B cell (primary cell): ENCODE data around the gene AP2S1. TPM values are rescaled to one million over a fixed set of nuclear protein-coding genes. Genes with fewer than 3 reads are reported as not detected.

Source experiments
- ATAC-seq: fragments of 200-7000 bp; cut with Tn5 transposase; one replicate; pipeline ENCODE4 v1.10.0; 2021; ENCODE audit warnings: low read depth, mild to moderate bottlenecking, moderate number of reproducible peaks, moderate library complexity
- CTCF ChIA-PET: fragments of 350-600 bp; sonication (Branson Sonifier 250); formaldehyde crosslinking; loops from one replicate; lab custom pipeline; 2021; ENCODE audit warnings: antibody characterized with exemption, inconsistent platforms; lab: Charles Lee
- POLR2A ChIA-PET: fragments of 350-600 bp; sonication (Branson Sonifier 250); formaldehyde crosslinking; loops from one replicate; lab custom pipeline; 2021; ENCODE audit warnings: antibody characterized with exemption; lab: Charles Lee
- DNase-seq: peaks from one replicate; pipeline ENCODE4 v3.0.0; 2013
- H2AFZ ChIP-seq: 2 replicates; pipeline ENCODE4 v1.6.1; 2012; ENCODE audit warnings: mild to moderate bottlenecking, low read depth, low read length; ENCODE audit not compliant: insufficient read depth, poor library complexity, severe bottlenecking
- H3K27ac ChIP-seq, 2 donors: 1 replicate in 1 of 2; 2 replicates in 1 of 2; pipeline ENCODE4 v1.5.1; 2012 to 2013; ENCODE audit warnings: low read length in 2 of 2, mild to moderate bottlenecking in 2 of 2, moderate library complexity in 1 of 2
- H3K27me3 ChIP-seq, 4 experiments: fragments of 200-600 bp in 1 of 4; sonication (generic) in 1 of 4; replicated peaks in 1 of 4; 1 replicate in 2 of 4; 2 replicates in 2 of 4; pipeline versions ENCODE4 v1.6.1 to v1.7.0; 2013 to 2016; ENCODE audit warnings: low read length in 3 of 4, mild to moderate bottlenecking in 2 of 4, mixed read lengths in 1 of 4, moderate library complexity in 1 of 4; ENCODE audit not compliant: insufficient read depth in 4 of 4, control insufficient read depth in 3 of 4; ENCODE audit errors: control extremely low read depth in 1 of 4
- H3K36me3 ChIP-seq, 2 experiments: replicated peaks in 1 of 2; 1 replicate in 1 of 2; 2 replicates in 1 of 2; pipeline versions ENCODE4 v1.6.1 to v1.7.1; 2013; ENCODE audit warnings: low read length in 1 of 2; ENCODE audit not compliant: insufficient read depth in 2 of 2, control insufficient read depth in 1 of 2; ENCODE audit errors: control extremely low read depth in 1 of 2, extremely low read depth in 1 of 2
- H3K4me1 ChIP-seq, 2 donors: fragments of 200-600 bp in 1 of 2; sonication (generic) in 1 of 2; 1 replicate in 1 of 2; 2 replicates in 1 of 2; pipeline versions ENCODE4 v1.5.1 to v1.6.1; 2013 to 2017; ENCODE audit warnings: low read length in 2 of 2; ENCODE audit not compliant: control insufficient read depth in 2 of 2, insufficient read depth in 2 of 2
- H3K4me2 ChIP-seq: replicated peaks from 2 replicates; pipeline ENCODE3; 2012; ENCODE audit warnings: mild to moderate bottlenecking, low read depth, low read length; ENCODE audit not compliant: poor library complexity, severe bottlenecking
- H3K4me3 ChIP-seq, 5 experiments: fragments of 200-600 bp in 1 of 5; sonication (generic) in 1 of 5; 1 replicate in 3 of 5; 2 replicates in 2 of 5; pipeline versions ENCODE4 v1.5.1 to v1.7.0; 2011 to 2016; ENCODE audit warnings: low read length in 4 of 5, mild to moderate bottlenecking in 4 of 5, low read depth in 2 of 5, control low read depth in 1 of 5, moderate library complexity in 1 of 5; ENCODE audit not compliant: insufficient read depth in 1 of 5; ENCODE audit errors: control extremely low read depth in 1 of 5, extremely low read depth in 1 of 5
- H3K79me2 ChIP-seq: fragments of 200-600 bp; sonication (generic); one replicate; pipeline ENCODE4 v1.6.0; 2016; ENCODE audit warnings: low read length; ENCODE audit not compliant: control insufficient read depth, insufficient read depth
- H3K9ac ChIP-seq: fragments of 200-600 bp; sonication (generic); 2 replicates; pipeline ENCODE4 v1.6.1; 2017; ENCODE audit warnings: mild to moderate bottlenecking, low read length, moderate library complexity
- H3K9me3 ChIP-seq, 3 donors: one replicate each; pipeline versions ENCODE4 v1.6.1 to v1.7.1; 2013; ENCODE audit warnings: low read length in 2 of 3; ENCODE audit not compliant: control insufficient read depth in 2 of 3, insufficient read depth in 1 of 3; ENCODE audit errors: control extremely low read depth in 1 of 3
- H4K20me1 ChIP-seq: 2 replicates; pipeline ENCODE4 v1.6.0; 2012; ENCODE audit warnings: mild to moderate bottlenecking, low read length; ENCODE audit not compliant: insufficient read depth, control insufficient read depth, poor library complexity, severe bottlenecking
- H3K27ac Mint-ChIP-seq: one replicate; pipeline ENCODE4 v1.8.0; 2021; ENCODE audit warnings: mixed read lengths
- H3K27me3 Mint-ChIP-seq: one replicate; pipeline ENCODE4 v1.8.0; 2021; ENCODE audit warnings: mixed read lengths
- H3K4me1 Mint-ChIP-seq: one replicate; pipeline ENCODE4 v1.8.0; 2021; ENCODE audit warnings: mixed read lengths
- H3K4me3 Mint-ChIP-seq: one replicate; pipeline ENCODE4 v1.8.0; 2021; ENCODE audit warnings: mixed read lengths
- H3K9me3 Mint-ChIP-seq: one replicate; pipeline ENCODE4 v1.8.0; 2022; ENCODE audit warnings: mixed read lengths; ENCODE audit not compliant: insufficient read depth
- CTCF ChIP-seq: fragments of 200-600 bp; IDR thresholded peaks from one replicate; pipeline ENCODE4 v1.8.0; 2022; ENCODE audit warnings: antibody characterized with exemption, mild to moderate bottlenecking
- EZH2 ChIP-seq: IDR thresholded peaks from 2 replicates; pipeline ENCODE4 v1.6.1; 2012; ENCODE audit warnings: borderline replicate concordance, low read depth, mild to moderate bottlenecking, moderate library complexity, low read length; ENCODE audit not compliant: insufficient read depth, poor library complexity, severe bottlenecking
- WGBS: methylation state at CpG from one replicate; pipeline ENCODE4 v1.1.5; 2013; ENCODE audit warnings: missing lambda C conversion rate; ENCODE audit not compliant: insufficient coverage; 5-methylcytosine and 5-hydroxymethylcytosine counted together
- intact Hi-C: fragments of 100-400 bp; cut with micrococcal nuclease; formaldehyde crosslinking; loops from one replicate; pipeline ENCODE4 v1.10.0; 2022
- polyA plus RNA-seq: library from polyadenylated mRNA; depleted of rRNA; stranded (reverse); fragments of >200 nt; gene quantifications from 2 replicates; pipeline ENCODE4 v1.2.3, GENCODE V29; 2012
- total RNA-seq, 2 donors: library from RNA; stranded (reverse); fragments of 120-200 nt in 1 of 2; gene quantifications; 1 replicate in 1 of 2; 2 replicates in 1 of 2; pipeline versions ENCODE4 v1.2.3 to v1.2.4, GENCODE V29; 2013 to 2022

Gene AP2S1
- total and polyA plus RNA-seq, 2 donors (not counting 1 experiment from before 2014, with no cell fraction given) = 47.2 to 51.3 TPM

GRCh38 chr19:46848389-46848788 is 2.3 kb downstream of the AP2S1 start:
- no peak for DNase-seq
- Histone ChIP-seq H2AFZ (no peak overlapping the region), H3K79me2 (peaks cover 43% of the 10 kb centered on the region), H3K9ac (no peak overlapping the region), H4K20me1 (peaks cover 10% of the 10 kb centered on the region), H3K4me3 (no peak overlapping the region), H3K9me3 (no peaks in the 10 kb centered on the region), H3K36me3 (peaks cover 0 to 10% of the 10 kb centered on the region in 2 experiments), H3K4me1 (peaks cover 17 to 23% of the 10 kb centered on the region in 2 donors), H3K27me3 (no peaks in the 10 kb centered on the region), H3K4me2 (no peak overlapping the region), H3K27ac (no peak overlapping the region)
- H3K27me3 Mint-ChIP-seq = no peaks in the 10 kb centered on the region
- CTCF ChIA-PET = interaction anchor here (2.5 kb wide), 1 partner anchor 95 kb away, joined by 9 read pairs; no protein-coding TSS in a partner anchor
- H3K9me3 Mint-ChIP-seq = no peaks in the 10 kb centered on the region
- intact Hi-C loops = no loop called here
- no peak for TF ChIP-seq EZH2
- POLR2A ChIA-PET = no interaction called here
- peaks cover 31% of the 10 kb centered on the region for H3K4me1 Mint-ChIP-seq
- no CpG with 5 or more reads among the region's 2 CpGs for WGBS
- no peak overlapping the region for H3K27ac Mint-ChIP-seq
- ATAC-seq = no peak
- H3K4me3 Mint-ChIP-seq = peak overlapping the region; percentile 10

- intact Hi-C loops = no loop called here
- Histone ChIP-seq H3K79me2 (peaks cover 46% of the 10 kb centered on the region), H3K27ac (no peak overlapping the region), H3K36me3 (peaks cover 0 to 13% of the 10 kb centered on the region in 2 experiments), H3K4me2 (no peak overlapping the region), H3K27me3 (no peaks in the 10 kb centered on the region), H2AFZ (no peak overlapping the region), H3K9me3 (no peaks in the 10 kb centered on the region), H3K4me3 (no peak overlapping the region), H4K20me1 (peaks cover 10% of the 10 kb centered on the region), H3K9ac (no peak overlapping the region), H3K4me1 (peaks cover 17 to 23% of the 10 kb centered on the region in 2 donors)
- ChIA-PET CTCF (interaction anchor here (0.7 to 2.5 kb wide), 2 partner anchors 94 to 284 kb away, joined by 3 to 9 read pairs; no protein-coding TSS in a partner anchor), POLR2A (interaction anchor here (0.6 kb wide), 1 partner anchor 104 kb away, joined by 3 read pairs; no protein-coding TSS in a partner anchor)
- peaks cover 31% of the 10 kb centered on the region for H3K4me1 Mint-ChIP-seq
- WGBS = 93% methylated on average over 6 of the region's 11 CpGs
- no peaks in the 10 kb centered on the region for H3K27me3 Mint-ChIP-seq
- no peaks in the 10 kb centered on the region for H3K9me3 Mint-ChIP-seq
- no peak overlapping the region for H3K27ac Mint-ChIP-seq
- DNase-seq = no peak
- no peak for ATAC-seq
- H3K4me3 Mint-ChIP-seq = peak overlapping the region; percentile 53
- TF ChIP-seq CTCF (no peak), EZH2 (no peak)
Measured at GRCh38 chr19:46847528-46847927, 3.1 kb downstream of the AP2S1 start.
